Stomach (tissue), 9 donors: ENCODE results near the gene TMEM235. TPM values are rescaled to one million over a fixed set of nuclear protein-coding genes. Genes with fewer than 3 reads are reported as not detected.

ENCODE experiments used
- DNase-seq, 2 donors: peaks; one replicate each; pipeline versions ENCODE4 v3.0.0 to v3.0.0-alpha.2; 2013 to 2019
- H3K27ac ChIP-seq, 5 donors: fragments of 200-600 bp in 4 of 5; sonication (generic) in 4 of 5; one replicate each; pipeline ENCODE4 v1.5.1; 2013 to 2019; ENCODE audit warnings: mild to moderate bottlenecking in 1 of 5, moderate library complexity in 1 of 5
- H3K27me3 ChIP-seq, 3 donors: fragments of 200-600 bp; sonication (generic); one replicate each; pipeline ENCODE4 v1.5.1; 2017 to 2019; ENCODE audit warnings: mixed run types in 1 of 3
- H3K36me3 ChIP-seq, 4 donors: fragments of 200-600 bp; sonication (generic); 1 replicate in 3 of 4; 2 replicates in 1 of 4; pipeline ENCODE4 v1.5.1; 2016 to 2019
- H3K4me1 ChIP-seq, 4 donors: fragments of 200-600 bp; sonication (generic); one replicate each; pipeline ENCODE4 v1.5.1; 2016 to 2019
- H3K4me3 ChIP-seq, 4 donors: fragments of 200-600 bp; sonication (generic) in 3 of 4; one replicate each; pipeline ENCODE4 v1.5.1; 2016 to 2019; ENCODE audit warnings: mild to moderate bottlenecking in 1 of 4
- H3K9me3 ChIP-seq, 4 donors: fragments of 200-600 bp; sonication (generic); one replicate each; pipeline ENCODE4 v1.5.1; 2016 to 2019
- CTCF ChIP-seq, 7 experiments: fragments of 450-650 bp in 4 of 7; fragments of 200-600 bp in 3 of 7; sonication (generic) in 3 of 7; IDR thresholded peaks; one replicate each; pipeline ENCODE4 v1.5.1; 2016 to 2019; ENCODE audit warnings: antibody characterized with exemption in 7 of 7, control low read depth in 2 of 7, mild to moderate bottlenecking in 1 of 7
- EP300 ChIP-seq: sonication (generic); formaldehyde crosslinking; IDR thresholded peaks from one replicate; pipeline ENCODE4 v1.6.1; 2017; ENCODE audit warnings: antibody characterized with exemption
- POLR2A ChIP-seq, 4 donors: fragments of 450-650 bp; IDR thresholded peaks; one replicate each; pipeline ENCODE4 v1.6.1; 2016; ENCODE audit warnings: antibody characterized with exemption in 4 of 4, control low read depth in 2 of 4, mild to moderate bottlenecking in 1 of 4, moderate library complexity in 1 of 4
- POLR2AphosphoS5 ChIP-seq, 3 donors: sonication (generic); formaldehyde crosslinking; IDR thresholded peaks; one replicate each; pipeline ENCODE4 v1.6.1; 2016; ENCODE audit warnings: antibody characterized with exemption in 3 of 3
- WGBS, 5 donors: extraction: QIAGEN DNeasy Blood & Tissue Kit in 3 of 5; methylation state at CpG; one replicate each; pipeline versions ENCODE4 v1.1.5 to v1.1.7; 2013 to 2018; 5-methylcytosine and 5-hydroxymethylcytosine counted together
- intact Hi-C: fragments of 100-400 bp; cut with DNase I; formaldehyde crosslinking; loops from one replicate; pipeline ENCODE4 v1.15.1; 2023; ENCODE audit warnings: low total_unique reads
- polyA plus RNA-seq, 3 donors: library from polyadenylated mRNA; stranded (reverse); fragments of 200-250 nt; gene quantifications; one replicate each; pipeline ENCODE4 v1.2.3, GENCODE V29; 2013
- total RNA-seq, 5 donors: library from RNA; depleted of rRNA; stranded (reverse); fragments of >200 nt; gene quantifications; one replicate each; pipeline versions ENCODE4 v1.1.0 to v1.2.3, GENCODE V29; 2014 to 2016
- donor health status: healthy with polysubstance abuse.
- donor health status: Bipolar disorder and iron deficiency.
- donor health status: healthy.

Gene TMEM235
- total and polyA plus RNA-seq, 8 donors = not detected

- H3K9me3 ChIP-seq = no peaks in the 10 kb centered on the region
- H3K4me1 ChIP-seq = peaks cover 20 to 45% (median 40%) of the 10 kb centered on the region in 4 donors
- WGBS, 5 donors = 56 to 73% (median 71%) methylated on average over 5 to 20 of the region's 20 CpGs
- intact Hi-C loops = no loop called here
- DNase-seq = peak in 1 of 2 donors; percentile 27
- H3K4me3 ChIP-seq = peak overlapping the region in 1 of 4 donors; percentile 16
- H3K27me3 ChIP-seq = peaks cover 0 to 13% (median 0%) of the 10 kb centered on the region in 3 donors
- no peaks in the 10 kb centered on the region for H3K36me3 ChIP-seq
- peak overlapping the region in 1 of 5 donors; percentile 1 for H3K27ac ChIP-seq
- TF ChIP-seq CTCF (IDR thresholded peaks at IDR 0.05) = no peak
- TF ChIP-seq POLR2A (IDR thresholded peaks at IDR 0.05) = no peak
- no peak for TF ChIP-seq EP300
Observed at GRCh38 chr17:78249818-78250806, 18.7 kb downstream of the TMEM235 start.

- WGBS, 5 donors = 10 to 49% (median 13%) methylated on average over 7 to 27 of the region's 27 CpGs
- Histone ChIP-seq H3K9me3 (no peaks in the 10 kb centered on the region), H3K27ac (peak overlapping the region in 2 of 5 donors; percentile 22 to 65), H3K4me3 (peak overlapping the region in 1 of 4 donors; percentile 28), H3K4me1 (peaks cover 20 to 45% (median 40%) of the 10 kb centered on the region in 4 donors), H3K27me3 (peaks cover 0 to 13% (median 0%) of the 10 kb centered on the region in 3 donors), H3K36me3 (no peaks in the 10 kb centered on the region)
- DNase-seq = peak; percentile 87 to 96
- TF ChIP-seq EP300 (no peak), CTCF (IDR thresholded peaks at IDR 0.05) (peak in 6 of 7 experiments; percentile 74 to 99 (median 98)), POLR2AphosphoS5 (IDR thresholded peaks at IDR 0.05) (peak in 1 of 3 donors; percentile 77)
- intact Hi-C loops = no loop called here
Observed at GRCh38 chr17:78250891-78251772, 19.7 kb downstream of the TMEM235 start.

- H3K27me3 ChIP-seq = peaks cover 0 to 13% (median 0%) of the 10 kb centered on the region in 3 donors
- WGBS, 5 donors = 39 to 55% (median 50%) methylated on average over 5 to 6 of the region's 6 CpGs
- H3K4me3 ChIP-seq = peak overlapping the region in 1 of 4 donors; percentile 28
- no peaks in the 10 kb centered on the region for H3K36me3 ChIP-seq
- peak overlapping the region in 2 of 5 donors; percentile 22 to 65 for H3K27ac ChIP-seq
- TF ChIP-seq CTCF (IDR thresholded peaks at IDR 0.05) = no peak
- no peak for TF ChIP-seq POLR2A (IDR thresholded peaks at IDR 0.05)
- TF ChIP-seq EP300 = no peak
- TF ChIP-seq POLR2AphosphoS5 (IDR thresholded peaks at IDR 0.05) = no peak
- H3K9me3 ChIP-seq = no peaks in the 10 kb centered on the region
- intact Hi-C loops = no loop called here
- no peak for DNase-seq
- peaks cover 20 to 51% (median 40%) of the 10 kb centered on the region in 4 donors for H3K4me1 ChIP-seq
Observed at GRCh38 chr17:78251773-78252103, 20.3 kb downstream of the TMEM235 start.

GRCh38 chr17:78252111-78252634 lies 20.7 kb downstream of the TMEM235 start:
- Histone ChIP-seq H3K27ac (peak overlapping the region in 1 of 5 donors; percentile 34), H3K27me3 (peaks cover 0 to 13% (median 0%) of the 10 kb centered on the region in 3 donors), H3K4me1 (peaks cover 20 to 56% (median 40%) of the 10 kb centered on the region in 4 donors), H3K9me3 (no peaks in the 10 kb centered on the region), H3K4me3 (no peak overlapping the region), H3K36me3 (no peaks in the 10 kb centered on the region)
- DNase-seq = peak; percentile 37 to 69
- TF ChIP-seq POLR2A (IDR thresholded peaks at IDR 0.05) (no peak), EP300 (no peak), CTCF (IDR thresholded peaks at IDR 0.05) (no peak), POLR2AphosphoS5 (IDR thresholded peaks at IDR 0.05) (no peak)
- intact Hi-C loops = no loop called here
- 62 to 75% (median 69%) methylated on average over 6 to 12 of the region's 12 CpGs for WGBS, 5 donors
